SK-N-MC (cell line): ENCODE measurements around the gene NEK4.

Experiments
- DNase-seq: peaks from one replicate; pipeline ENCODE4 v3.0.0-alpha.2; 2011; ENCODE audit warnings: low read depth, low spot score
- H3K27ac ChIP-seq: fragments of 200-600 bp; sonication (generic); 2 replicates; pipeline ENCODE4 v1.5.1; 2016; ENCODE audit warnings: mixed run types
- H3K36me3 ChIP-seq: fragments of 200-600 bp; sonication (generic); 2 replicates; pipeline ENCODE4 v1.6.1; 2017; ENCODE audit warnings: antibody characterized with exemption, low read length, mixed read lengths; ENCODE audit not compliant: insufficient read depth
- H3K4me3 ChIP-seq: fragments of 200-600 bp; sonication (generic); 2 replicates; pipeline ENCODE4 v1.5.1; 2016
- H3K9ac ChIP-seq: fragments of 200-600 bp; sonication (generic); 2 replicates; pipeline ENCODE4 v1.8.0; 2017; ENCODE audit warnings: mixed run types, mixed read lengths; ENCODE audit not compliant: insufficient read length
- H3K9me3 ChIP-seq: fragments of 200-600 bp; sonication (generic); 2 replicates; pipeline ENCODE4 v1.6.1; 2017; ENCODE audit warnings: low read depth, mild to moderate bottlenecking, antibody characterized with exemption, low read length, moderate library complexity, mixed read lengths
- EZH2 ChIP-seq: fragments of 200-600 bp; sonication (generic); IDR thresholded peaks from one replicate; pipeline ENCODE4 v1.6.1; 2017; ENCODE audit warnings: antibody characterized with exemption
- FOXP2 ChIP-seq: optimal IDR thresholded peaks from 2 replicates; pipeline ENCODE3; 2011; ENCODE audit warnings: mild to moderate bottlenecking, moderate library complexity; ENCODE audit not compliant: insufficient read depth; ENCODE audit errors: extremely low read length, control extremely low read depth
- POLR2AphosphoS5 ChIP-seq: IDR thresholded peaks from 2 replicates; pipeline ENCODE4 v1.6.1; 2012; ENCODE audit warnings: mild to moderate bottlenecking, low read depth, low read length, borderline replicate concordance

Gene NEK4

GRCh38 chr3:52795298-52795900 is 24.7 kb upstream of the NEK4 start:
- DNase-seq, result no peak
- TF ChIP-seq FOXP2 (no peak), EZH2 (no peak), POLR2AphosphoS5 (no peak)
- H3K36me3 ChIP-seq, result no peaks in the 10 kb centered on the region
- H3K9ac ChIP-seq, result no peak overlapping the region
- H3K9me3 ChIP-seq, result no peaks in the 10 kb centered on the region
- H3K4me3 ChIP-seq, result no peak overlapping the region
- no peak overlapping the region for H3K27ac ChIP-seq

DNA sequence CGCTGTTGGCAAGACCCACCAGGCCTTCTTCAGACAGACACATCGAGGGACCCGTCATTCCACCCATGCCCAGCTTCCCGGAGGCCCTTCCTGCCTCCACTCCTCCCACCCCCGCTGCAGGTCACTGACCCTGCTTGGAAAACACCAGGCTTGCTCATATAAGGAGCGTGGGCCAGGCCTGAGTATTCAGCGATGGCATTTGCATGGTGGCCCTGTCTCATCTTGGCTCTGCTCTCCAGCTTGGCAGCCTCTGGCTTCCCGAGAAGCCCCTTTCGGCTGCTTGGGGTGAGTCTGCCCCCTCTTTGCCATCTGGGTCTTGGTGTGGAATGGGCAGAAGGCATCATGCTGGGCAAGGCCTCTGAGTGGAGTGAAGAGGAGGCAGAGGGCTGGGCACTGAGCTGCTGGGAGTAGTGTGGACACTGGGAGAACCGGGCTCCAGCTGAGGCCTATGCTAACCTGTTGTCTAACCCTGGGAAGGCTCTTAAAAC is 23.9 kb upstream of the NEK4 start, which contains the start of gene ITIH3:
ITIH3 (plus strand) TSS at position 185 of the 488 bp plus-strand sequence; CDS start at position 193, 8 bp downstream.
- DNase-seq, result no peak
- Histone ChIP-seq H3K36me3 (no peaks in the 10 kb centered on the region), H3K9ac (no peak within 1 kb of the TSS), H3K27ac (no peak within 1 kb of the TSS), H3K4me3 (no peak within 1 kb of the TSS), H3K9me3 (no peaks in the 10 kb centered on the region)
- TF ChIP-seq POLR2AphosphoS5, result no peak

- TF ChIP-seq EZH2, result no peak
- TF ChIP-seq FOXP2, result no peak
- TF ChIP-seq POLR2AphosphoS5, result no peak
- no peak for DNase-seq
- H3K9me3 ChIP-seq, result no peaks in the 10 kb centered on the region
- H3K36me3 ChIP-seq, result no peaks in the 10 kb centered on the region
- no peak overlapping the region for H3K4me3 ChIP-seq
- H3K9ac ChIP-seq, result no peak overlapping the region
- H3K27ac ChIP-seq, result no peak overlapping the region
Measured at GRCh38 chr3:52793702-52794611, 23.2 kb upstream of the NEK4 start.

DNA sequence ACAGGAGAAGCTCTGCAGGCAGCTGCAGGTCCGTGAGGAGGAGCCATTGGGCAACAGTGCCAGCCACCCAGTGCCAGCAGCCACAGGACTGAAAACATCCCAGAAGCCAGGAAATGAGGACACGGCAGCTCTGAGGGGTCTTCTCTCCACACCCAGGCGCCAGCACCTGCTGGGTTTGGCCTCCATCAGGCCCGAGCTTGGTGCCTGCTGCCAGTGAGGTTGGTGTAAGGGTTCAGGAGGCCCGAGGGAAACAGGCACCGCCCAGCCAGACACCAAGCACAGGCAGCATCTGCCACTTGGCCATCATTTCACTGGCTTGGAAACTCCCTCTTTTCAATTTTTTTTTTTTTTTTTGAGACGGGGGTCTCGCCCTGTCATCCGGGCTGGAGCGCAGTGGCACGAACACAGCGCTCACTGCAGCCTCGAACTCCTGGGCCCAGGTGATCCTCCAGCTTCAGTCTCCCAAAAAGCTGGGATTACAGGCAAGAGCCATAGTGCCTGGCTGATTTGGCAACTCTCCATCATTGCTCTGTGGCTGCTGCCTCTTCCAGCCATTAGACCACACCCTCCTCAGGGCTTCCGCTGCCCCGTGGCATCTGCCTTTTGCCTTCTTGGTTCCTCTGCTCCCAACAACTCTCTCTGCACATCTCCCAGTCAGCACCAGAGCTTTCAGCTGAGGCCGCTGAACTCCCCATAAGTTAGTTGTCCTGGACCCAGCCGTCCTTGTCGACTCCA is 22.4 kb upstream of the NEK4 start:
- Histone ChIP-seq H3K9me3 (no peaks in the 10 kb centered on the region), H3K9ac (no peak overlapping the region), H3K36me3 (no peaks in the 10 kb centered on the region), H3K27ac (no peak overlapping the region), H3K4me3 (no peak overlapping the region)
- TF ChIP-seq EZH2 (no peak), FOXP2 (no peak), POLR2AphosphoS5 (no peak)
- DNase-seq, result no peak

- H3K27ac ChIP-seq, result no peak overlapping the region
- DNase-seq, result no peak
- H3K9me3 ChIP-seq, result no peaks in the 10 kb centered on the region
- TF ChIP-seq FOXP2 (no peak), EZH2 (no peak), POLR2AphosphoS5 (no peak)
- no peaks in the 10 kb centered on the region for H3K36me3 ChIP-seq
- H3K4me3 ChIP-seq, result no peak overlapping the region
- no peak overlapping the region for H3K9ac ChIP-seq
Measured at GRCh38 chr3:52792413-52792812, 21.7 kb upstream of the NEK4 start.

DNA sequence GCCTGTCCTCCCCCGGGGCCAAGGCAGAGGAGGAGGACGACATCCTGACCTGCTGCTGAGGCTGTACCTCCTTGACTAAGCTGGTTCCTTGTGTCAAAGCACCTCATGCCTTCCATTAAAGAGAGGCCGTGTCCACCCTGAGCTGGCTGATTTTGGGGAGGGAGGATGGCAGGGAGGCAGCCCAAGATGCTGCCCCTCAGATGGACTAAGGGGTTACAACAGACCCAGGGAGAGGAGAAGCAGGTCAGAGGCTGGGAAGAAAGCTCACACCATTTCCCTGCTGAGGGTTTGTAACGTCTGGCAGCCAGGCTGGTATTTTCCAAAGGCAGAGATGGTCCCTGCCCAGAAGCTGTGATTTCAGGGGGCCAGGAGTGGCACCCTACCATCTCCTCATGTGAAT is 21.2 kb upstream of the NEK4 start:
- Histone ChIP-seq H3K9ac (no peak overlapping the region), H3K9me3 (no peaks in the 10 kb centered on the region), H3K36me3 (no peaks in the 10 kb centered on the region), H3K4me3 (no peak overlapping the region), H3K27ac (no peak overlapping the region)
- TF ChIP-seq FOXP2 (no peak), POLR2AphosphoS5 (no peak), EZH2 (no peak)
- DNase-seq, result no peak

- DNase-seq, result no peak
- Histone ChIP-seq H3K9ac (no peak overlapping the region), H3K27ac (no peak overlapping the region), H3K4me3 (no peak overlapping the region), H3K9me3 (no peaks in the 10 kb centered on the region), H3K36me3 (no peaks in the 10 kb centered on the region)
- TF ChIP-seq EZH2 (no peak), FOXP2 (no peak), POLR2AphosphoS5 (no peak)
Measured at GRCh38 chr3:52791366-52791765, 20.6 kb upstream of the NEK4 start.

GRCh38 chr3:52790741-52791140 is 20.0 kb upstream of the NEK4 start:
- Histone ChIP-seq H3K4me3 (no peak overlapping the region), H3K36me3 (no peaks in the 10 kb centered on the region), H3K9me3 (no peaks in the 10 kb centered on the region), H3K9ac (no peak overlapping the region), H3K27ac (no peak overlapping the region)
- no peak for TF ChIP-seq POLR2AphosphoS5
- TF ChIP-seq FOXP2, result no peak
- no peak for TF ChIP-seq EZH2
- no peak for DNase-seq
